ENCODE results near the gene TXNRD3. TPM values are rescaled to one million over a fixed set of nuclear protein-coding genes. Genes with fewer than 3 reads are reported as not detected.

Gene TXNRD3
- total and polyA plus RNA-seq, 2 experiments from 2014 or later = 15.7 to 16.2 TPM

GRCh38 chr3:126663257-126663656 lies 8.3 kb upstream of the TXNRD3 start:
- H3K4me1 ChIP-seq (ENCODE audit: insufficient read depth) = no peaks in the 10 kb centered on the region
- no peaks in the 10 kb centered on the region for H3K79me2 ChIP-seq (ENCODE audit: insufficient read depth)
- peaks cover 58% of the 10 kb centered on the region for H3K27me3 ChIP-seq (replicated peaks; ENCODE audit: insufficient read depth)
- no peaks in the 10 kb centered on the region for H3K9me2 ChIP-seq (ENCODE audit: insufficient read depth)
- H3F3A ChIP-seq (ENCODE audit: insufficient read depth) = peaks cover 3% of the 10 kb centered on the region; the same call in 1 of the 2 replicates
- TF ChIP-seq EZH2 (IDR thresholded peaks at IDR 0.05; ENCODE audit: insufficient read depth, poor library complexity, severe bottlenecking) = no peak
- no peak for TF ChIP-seq EZH2phosphoT487 (IDR thresholded peaks at IDR 0.05; ENCODE audit: insufficient read depth, low read depth)
- H3K9me3 ChIP-seq (ENCODE audit: low read depth) = no peaks in the 10 kb centered on the region
- DNase-seq = no peak
- no peak overlapping the region for H3K4me2 ChIP-seq (ENCODE audit: unreplicated experiment)
- no peaks in the 10 kb centered on the region for H4K20me1 ChIP-seq (ENCODE audit: insufficient read depth)
- in situ Hi-C loops (cut with MboI) = no loop called here
- no peak overlapping the region for H3K27ac ChIP-seq
- 46 to 60% methylated on average over 4 of the region's 4 CpGs for WGBS, 2 experiments (ENCODE audit: low coverage in 1 of 2, low lambda C conversion rate in 2 of 2, missing lambda C conversion rate in 2 of 2)
- H2AFZ ChIP-seq = no peak overlapping the region
- no peak overlapping the region for H3K9ac ChIP-seq
- no peaks in the 10 kb centered on the region for H3K36me3 ChIP-seq (ENCODE audit: low read depth)
- H3K4me3 ChIP-seq = no peak overlapping the region

- DNase-seq = no peak
- Histone ChIP-seq H3K9me3 (ENCODE audit: low read depth) (no peaks in the 10 kb centered on the region), H3K27ac (no peak overlapping the region), H4K20me1 (ENCODE audit: insufficient read depth) (no peaks in the 10 kb centered on the region), H3K36me3 (ENCODE audit: low read depth) (no peaks in the 10 kb centered on the region), H3F3A (ENCODE audit: insufficient read depth) (peaks cover 3% of the 10 kb centered on the region; the same call in 1 of the 2 replicates), H3K79me2 (ENCODE audit: insufficient read depth) (no peaks in the 10 kb centered on the region), H3K27me3 (replicated peaks; ENCODE audit: insufficient read depth) (peaks cover 58% of the 10 kb centered on the region), H3K9ac (no peak overlapping the region), H2AFZ (no peak overlapping the region), H3K4me1 (ENCODE audit: insufficient read depth) (no peaks in the 10 kb centered on the region), H3K4me3 (no peak overlapping the region), H3K4me2 (ENCODE audit: unreplicated experiment) (no peak overlapping the region), H3K9me2 (ENCODE audit: insufficient read depth) (no peaks in the 10 kb centered on the region)
- TF ChIP-seq EZH2 (IDR thresholded peaks at IDR 0.05; ENCODE audit: insufficient read depth, poor library complexity, severe bottlenecking) = no peak
- TF ChIP-seq EZH2phosphoT487 (IDR thresholded peaks at IDR 0.05; ENCODE audit: insufficient read depth, low read depth) = no peak
- in situ Hi-C loops (cut with MboI) = no loop called here
- WGBS, 2 experiments (ENCODE audit: low coverage in 1 of 2, low lambda C conversion rate in 2 of 2, missing lambda C conversion rate in 2 of 2) = 63 to 64% methylated on average over 11 of the region's 11 CpGs
Measured at GRCh38 chr3:126661532-126662364, 6.8 kb upstream of the TXNRD3 start.

DNA sequence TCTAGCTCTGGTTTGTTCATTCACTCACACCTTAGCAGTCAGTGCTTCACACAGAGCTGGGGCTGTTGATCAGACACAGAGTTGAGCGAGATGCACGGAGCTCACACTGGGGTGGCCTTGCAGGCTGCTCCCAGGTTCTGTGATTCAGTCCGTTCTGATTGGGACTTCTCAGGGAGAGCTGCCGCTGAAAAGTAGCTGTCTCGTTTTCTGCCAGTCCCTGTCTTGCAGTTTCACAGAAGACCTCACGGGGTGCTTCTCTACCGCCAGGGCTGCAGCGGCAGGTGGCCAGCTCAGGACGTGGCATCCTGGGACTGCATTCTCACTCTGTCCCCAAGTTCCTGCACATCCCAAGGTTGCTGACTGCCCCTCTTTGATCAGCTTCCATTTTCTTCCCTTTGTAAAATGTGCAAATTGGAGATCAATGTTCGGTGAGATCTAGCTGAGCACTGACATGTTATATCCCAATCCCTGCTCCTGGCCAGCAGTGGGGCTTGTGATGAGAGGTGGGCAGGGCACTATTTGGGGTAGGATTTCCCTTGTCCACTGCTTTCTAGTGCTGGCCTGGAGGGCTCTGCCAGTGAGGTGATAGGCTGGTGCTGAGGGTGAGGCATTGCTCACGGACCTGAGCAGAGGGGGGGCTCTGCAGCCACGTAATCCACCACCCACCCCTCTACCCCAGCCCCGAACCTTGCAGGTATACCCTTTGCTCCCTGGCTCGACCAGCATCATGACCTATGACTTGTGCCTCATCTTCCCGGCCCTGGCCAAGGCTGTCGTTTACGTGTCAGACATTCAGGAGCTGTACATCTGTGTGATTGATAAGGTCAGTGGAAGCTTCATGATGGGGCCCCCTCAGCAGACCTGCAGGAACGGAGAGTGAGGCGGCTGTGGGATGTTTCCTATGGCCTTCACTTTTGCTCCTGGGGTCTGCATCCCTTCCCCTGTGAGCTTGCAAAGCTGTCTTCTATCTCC lies 5.3 kb upstream of the TXNRD3 start:
- H3K4me2 ChIP-seq (ENCODE audit: unreplicated experiment) = no peak overlapping the region
- no peak overlapping the region for H3K27ac ChIP-seq
- in situ Hi-C loops (cut with MboI) = no loop called here
- H4K20me1 ChIP-seq (ENCODE audit: insufficient read depth) = no peaks in the 10 kb centered on the region
- H3K27me3 ChIP-seq (replicated peaks; ENCODE audit: insufficient read depth) = peaks cover 58% of the 10 kb centered on the region
- H3K9ac ChIP-seq = no peak overlapping the region
- H3F3A ChIP-seq (ENCODE audit: insufficient read depth) = peaks cover 3% of the 10 kb centered on the region; the same call in 1 of the 2 replicates
- no peaks in the 10 kb centered on the region for H3K79me2 ChIP-seq (ENCODE audit: insufficient read depth)
- peak; percentile 62 for DNase-seq
- no peaks in the 10 kb centered on the region for H3K9me3 ChIP-seq (ENCODE audit: low read depth)
- no peaks in the 10 kb centered on the region for H3K4me1 ChIP-seq (ENCODE audit: insufficient read depth)
- TF ChIP-seq EZH2phosphoT487 (IDR thresholded peaks at IDR 0.05; ENCODE audit: insufficient read depth, low read depth) = no peak
- no peak for TF ChIP-seq EZH2 (IDR thresholded peaks at IDR 0.05; ENCODE audit: insufficient read depth, poor library complexity, severe bottlenecking)
- WGBS, 2 experiments (ENCODE audit: low coverage in 1 of 2, low lambda C conversion rate in 2 of 2, missing lambda C conversion rate in 2 of 2) = 31 to 37% methylated on average over 17 to 19 of the region's 19 CpGs
- H3K9me2 ChIP-seq (ENCODE audit: insufficient read depth) = no peaks in the 10 kb centered on the region
- no peak overlapping the region for H3K4me3 ChIP-seq
- H2AFZ ChIP-seq = no peak overlapping the region
- no peaks in the 10 kb centered on the region for H3K36me3 ChIP-seq (ENCODE audit: low read depth)

DNA sequence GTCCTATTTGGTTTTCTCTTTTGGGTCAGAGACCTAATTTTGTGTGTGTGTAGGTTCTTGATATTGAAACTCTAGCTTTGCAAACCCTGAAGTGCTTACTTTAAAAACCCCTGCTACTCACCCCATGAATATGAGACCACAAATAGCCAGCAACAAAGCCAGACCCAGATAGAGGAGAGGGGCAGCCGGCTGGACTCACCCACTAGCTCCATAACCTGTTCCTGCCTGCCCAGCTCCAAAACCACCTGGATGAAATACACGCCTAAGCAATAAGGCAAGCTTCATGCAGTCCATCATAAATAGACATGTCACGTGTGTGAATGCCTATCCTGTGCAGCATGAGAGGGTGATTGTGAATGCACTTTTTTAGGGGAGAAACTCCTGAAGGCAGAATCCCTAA lies 3.7 kb upstream of the TXNRD3 start:
- Histone ChIP-seq H3K27me3 (replicated peaks; ENCODE audit: insufficient read depth) (peaks cover 48% of the 10 kb centered on the region), H3K9ac (no peak overlapping the region), H3K4me1 (ENCODE audit: insufficient read depth) (no peaks in the 10 kb centered on the region), H3K79me2 (ENCODE audit: insufficient read depth) (peaks cover 2% of the 10 kb centered on the region; the same call in 1 of the 2 replicates), H3K36me3 (ENCODE audit: low read depth) (no peaks in the 10 kb centered on the region), H3F3A (ENCODE audit: insufficient read depth) (no peaks in the 10 kb centered on the region), H3K9me3 (ENCODE audit: low read depth) (no peaks in the 10 kb centered on the region), H3K27ac (no peak overlapping the region), H3K4me2 (ENCODE audit: unreplicated experiment) (no peak overlapping the region), H2AFZ (no peak overlapping the region), H4K20me1 (ENCODE audit: insufficient read depth) (no peaks in the 10 kb centered on the region), H3K9me2 (ENCODE audit: insufficient read depth) (no peaks in the 10 kb centered on the region), H3K4me3 (no peak overlapping the region)
- no peak for DNase-seq
- TF ChIP-seq EZH2phosphoT487 (IDR thresholded peaks at IDR 0.05; ENCODE audit: insufficient read depth, low read depth) = no peak
- no peak for TF ChIP-seq EZH2 (IDR thresholded peaks at IDR 0.05; ENCODE audit: insufficient read depth, poor library complexity, severe bottlenecking)
- 61 to 64% methylated on average over 3 of the region's 3 CpGs for WGBS, 2 experiments (ENCODE audit: low coverage in 1 of 2, low lambda C conversion rate in 2 of 2, missing lambda C conversion rate in 2 of 2)
- in situ Hi-C loops (cut with MboI) = no loop called here
